Activated T-cell treated with anti-CD3 and anti-CD28 coated beads, Interleukin-2, amount 50 U/mL, for 24 hours (primary cell): ENCODE measurements around the gene PSMC4.

Experiments used
- DNase-seq: peaks from one replicate; pipeline ENCODE4 v3.0.0-alpha.2; 2020
- H3K27ac Mint-ChIP-seq: 2 replicates; pipeline ENCODE4 v1.8.0; 2020; ENCODE audit warnings: mild to moderate bottlenecking, mixed read lengths
- H3K27me3 Mint-ChIP-seq: 2 replicates; pipeline ENCODE4 v1.8.0; 2020; ENCODE audit warnings: mixed read lengths
- H3K36me3 Mint-ChIP-seq: 2 replicates; pipeline ENCODE4 v1.8.0; 2020; ENCODE audit warnings: low read depth, mixed read lengths
- H3K4me1 Mint-ChIP-seq: 2 replicates; pipeline ENCODE4 v1.8.0; 2020; ENCODE audit warnings: low read depth, mixed read lengths
- H3K4me3 Mint-ChIP-seq: 2 replicates; pipeline ENCODE4 v1.8.0; 2020; ENCODE audit warnings: mild to moderate bottlenecking, moderate library complexity, mixed read lengths
- H3K9me3 Mint-ChIP-seq: 2 replicates; pipeline ENCODE4 v1.8.0; 2020; ENCODE audit warnings: mixed read lengths

Gene PSMC4

DNA sequence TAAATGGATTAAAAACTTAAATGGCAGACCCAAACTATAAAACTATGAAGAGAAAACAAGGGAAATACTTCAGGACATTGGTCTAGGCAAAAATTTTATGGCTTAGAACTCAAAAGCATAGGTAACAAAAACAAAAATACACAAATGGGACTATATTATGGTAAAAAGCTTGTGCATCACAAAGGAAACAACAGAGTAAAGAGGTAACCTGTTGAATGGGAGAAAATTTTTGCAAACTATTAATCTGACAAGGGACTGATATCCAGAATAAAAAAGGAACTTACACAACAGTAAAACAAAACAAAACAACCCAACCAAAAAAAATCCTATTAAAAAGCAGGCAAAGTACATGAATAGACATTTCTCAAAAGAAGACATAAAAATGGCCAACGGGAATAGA is 16.6 kb downstream of the PSMC4 start:
- no peaks in the 10 kb centered on the region for H3K27me3 Mint-ChIP-seq
- peaks cover 36% of the 10 kb centered on the region for H3K4me1 Mint-ChIP-seq
- no peak overlapping the region for H3K4me3 Mint-ChIP-seq
- H3K27ac Mint-ChIP-seq, result no peak overlapping the region
- no peak for DNase-seq
- H3K9me3 Mint-ChIP-seq, result peaks cover 31% of the 10 kb centered on the region
- peaks cover 69% of the 10 kb centered on the region for H3K36me3 Mint-ChIP-seq

DNA sequence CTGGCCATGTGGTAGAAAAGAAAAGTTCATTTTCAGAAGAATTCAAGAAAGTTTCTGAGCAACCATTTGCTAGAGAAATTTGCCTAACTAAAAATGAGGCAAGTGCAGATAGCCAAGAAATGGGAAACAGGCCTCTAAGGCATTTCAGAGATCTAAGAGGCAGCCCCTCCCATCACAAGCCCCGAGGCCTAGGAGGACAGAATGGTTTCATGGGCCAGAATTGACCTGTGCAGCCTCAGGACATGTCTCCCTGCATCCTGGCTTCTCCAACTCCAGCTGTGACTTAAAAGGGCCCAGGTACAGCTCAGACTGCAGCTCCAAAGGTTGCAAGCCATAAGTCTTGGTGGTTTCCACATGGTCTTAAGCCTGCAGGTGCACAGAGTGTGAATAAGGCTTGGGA is 22.6 kb downstream of the PSMC4 start:
- no peak for DNase-seq
- H3K4me1 Mint-ChIP-seq, result peaks cover 74% of the 10 kb centered on the region
- peaks cover 20% of the 10 kb centered on the region for H3K9me3 Mint-ChIP-seq
- H3K27ac Mint-ChIP-seq, result no peak overlapping the region
- H3K4me3 Mint-ChIP-seq, result no peak overlapping the region
- H3K36me3 Mint-ChIP-seq, result peaks cover 64% of the 10 kb centered on the region
- H3K27me3 Mint-ChIP-seq, result no peaks in the 10 kb centered on the region

DNA sequence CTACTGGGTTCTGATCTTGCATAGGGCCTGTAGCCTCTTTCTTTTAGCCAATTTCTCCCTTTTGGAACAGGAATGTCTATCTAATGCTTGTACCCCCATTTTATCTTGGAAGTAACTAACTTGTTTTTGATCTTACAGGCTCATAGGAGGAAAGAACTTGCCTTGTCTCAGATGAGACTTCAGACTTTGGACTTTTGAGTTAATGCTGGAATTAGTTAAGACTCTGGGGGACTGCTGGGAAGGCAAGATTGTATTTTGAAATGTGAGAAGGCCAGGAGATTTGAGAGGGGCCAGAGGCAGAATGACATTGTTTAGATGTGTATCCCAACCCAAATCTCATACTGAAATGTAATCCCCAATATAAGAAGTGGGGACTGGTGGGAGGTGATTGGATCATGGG is 23.4 kb downstream of the PSMC4 start:
- H3K4me3 Mint-ChIP-seq, result peak overlapping the region; percentile 96
- peaks cover 71% of the 10 kb centered on the region for H3K4me1 Mint-ChIP-seq
- H3K9me3 Mint-ChIP-seq, result peaks cover 20% of the 10 kb centered on the region
- H3K27ac Mint-ChIP-seq, result no peak overlapping the region
- H3K36me3 Mint-ChIP-seq, result peaks cover 64% of the 10 kb centered on the region
- no peaks in the 10 kb centered on the region for H3K27me3 Mint-ChIP-seq
- no peak for DNase-seq

DNA sequence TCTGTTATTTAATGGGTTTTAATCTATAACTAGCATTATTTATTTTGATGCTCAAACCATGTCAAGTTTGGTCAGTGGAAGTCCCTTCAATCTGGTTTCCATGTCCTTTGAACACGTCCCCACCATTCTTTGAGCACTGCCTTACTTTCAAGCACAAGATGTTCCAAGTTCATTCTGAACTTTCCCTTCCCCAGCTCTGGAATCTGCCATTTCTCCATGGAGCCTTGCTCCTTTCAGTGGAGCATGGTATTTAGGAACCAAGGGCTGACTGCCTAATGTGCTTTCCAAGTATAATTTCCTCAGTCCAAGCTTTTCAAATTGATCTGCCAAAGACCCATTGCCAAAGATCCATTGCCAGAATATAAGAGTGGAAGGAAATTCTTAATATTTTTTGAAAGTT is 24.8 kb downstream of the PSMC4 start:
- peaks cover 20% of the 10 kb centered on the region for H3K9me3 Mint-ChIP-seq
- no peak for DNase-seq
- H3K4me3 Mint-ChIP-seq, result peak overlapping the region; percentile 96
- peaks cover 62% of the 10 kb centered on the region for H3K4me1 Mint-ChIP-seq
- peak overlapping the region; percentile 47 for H3K27ac Mint-ChIP-seq
- H3K36me3 Mint-ChIP-seq, result peaks cover 65% of the 10 kb centered on the region
- no peaks in the 10 kb centered on the region for H3K27me3 Mint-ChIP-seq

DNA sequence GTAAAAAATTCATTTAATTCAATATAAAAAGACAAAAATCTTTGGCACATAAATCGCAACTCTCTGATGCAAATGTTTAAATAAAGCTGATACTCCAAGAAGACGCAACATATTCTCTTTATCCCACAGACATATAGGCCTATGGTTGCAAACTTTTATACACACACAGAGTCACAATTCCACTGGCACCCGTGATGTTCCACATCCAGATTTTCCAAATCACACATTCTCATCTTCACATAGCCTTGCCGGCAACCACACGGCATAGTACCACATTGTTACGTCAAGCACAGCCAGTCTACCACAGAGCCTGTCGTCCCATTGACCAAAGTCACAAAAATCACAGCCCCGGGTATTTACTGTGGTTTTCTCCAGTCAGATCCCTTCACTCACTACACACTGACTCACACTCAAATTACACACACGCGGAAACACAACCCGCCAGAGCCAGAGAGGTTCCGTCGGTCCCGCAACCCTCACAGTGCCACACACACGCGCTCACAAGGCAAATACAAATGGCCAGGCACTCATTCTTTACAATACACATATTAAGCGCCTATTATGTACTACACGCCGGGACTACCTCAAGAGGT is 25.3 kb downstream of the PSMC4 start:
- peak overlapping the region; percentile 98 for H3K27ac Mint-ChIP-seq
- peak overlapping the region; percentile 96 for H3K4me3 Mint-ChIP-seq
- H3K36me3 Mint-ChIP-seq, result peaks cover 63% of the 10 kb centered on the region
- DNase-seq, result no peak
- no peaks in the 10 kb centered on the region for H3K27me3 Mint-ChIP-seq
- H3K4me1 Mint-ChIP-seq, result peaks cover 57% of the 10 kb centered on the region
- peaks cover 20% of the 10 kb centered on the region for H3K9me3 Mint-ChIP-seq

DNA sequence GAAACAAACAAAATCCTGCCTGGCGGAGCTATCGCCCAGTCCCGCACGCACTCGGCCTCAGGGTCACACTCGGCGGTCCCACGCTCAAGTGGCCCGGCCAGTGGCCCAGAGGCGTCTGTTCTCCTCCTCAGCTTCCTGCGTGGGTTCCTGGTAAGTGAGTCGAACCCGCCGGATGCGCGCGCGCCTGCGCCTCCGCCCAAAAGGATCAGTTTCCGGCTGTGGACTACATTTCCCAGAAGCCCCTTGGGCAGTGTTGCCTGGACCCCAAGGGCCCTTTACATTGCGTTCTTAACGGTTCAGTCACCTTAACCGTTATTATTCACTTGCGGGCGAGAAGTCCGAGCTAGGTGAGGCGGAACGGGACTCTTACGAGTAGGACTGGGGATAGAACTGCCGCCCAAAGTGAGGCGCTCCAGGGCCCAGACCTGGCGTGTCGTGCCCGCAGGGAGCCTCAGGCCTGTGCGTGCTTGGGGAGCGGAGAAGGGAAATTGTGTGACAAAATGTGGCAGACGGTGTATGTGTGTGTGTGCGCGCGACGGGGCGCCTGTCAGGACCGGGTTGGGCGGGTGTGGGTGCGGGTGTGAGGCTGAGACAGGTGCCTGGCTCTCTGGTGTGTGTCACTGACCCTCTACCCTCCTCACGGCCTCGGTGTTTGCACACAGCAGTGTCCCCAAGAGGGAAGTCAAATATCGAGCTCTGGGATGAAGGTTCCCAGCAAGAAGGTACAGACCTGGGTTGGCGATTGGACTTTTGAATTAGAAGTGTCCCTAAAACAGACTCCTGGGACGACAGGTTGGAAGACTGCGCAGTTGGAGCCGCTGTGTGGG is 26.1 kb downstream of the PSMC4 start, which contains the start of gene ZNF546:
Gene ZNF546 (plus strand): TSS at position 250 of the 827 bp plus-strand sequence. CDS start 1,267 bp downstream, outside the sequence.
- Mint-ChIP-seq H3K36me3 (peaks cover 62% of the 10 kb centered on the region), H3K4me3 (peak within 1 kb of the TSS; percentile 96), H3K27me3 (no peaks in the 10 kb centered on the region), H3K9me3 (peaks cover 20% of the 10 kb centered on the region), H3K27ac (peak within 1 kb of the TSS; percentile 98), H3K4me1 (peaks cover 52% of the 10 kb centered on the region)
- DNase-seq, result peak; percentile 92

DNA sequence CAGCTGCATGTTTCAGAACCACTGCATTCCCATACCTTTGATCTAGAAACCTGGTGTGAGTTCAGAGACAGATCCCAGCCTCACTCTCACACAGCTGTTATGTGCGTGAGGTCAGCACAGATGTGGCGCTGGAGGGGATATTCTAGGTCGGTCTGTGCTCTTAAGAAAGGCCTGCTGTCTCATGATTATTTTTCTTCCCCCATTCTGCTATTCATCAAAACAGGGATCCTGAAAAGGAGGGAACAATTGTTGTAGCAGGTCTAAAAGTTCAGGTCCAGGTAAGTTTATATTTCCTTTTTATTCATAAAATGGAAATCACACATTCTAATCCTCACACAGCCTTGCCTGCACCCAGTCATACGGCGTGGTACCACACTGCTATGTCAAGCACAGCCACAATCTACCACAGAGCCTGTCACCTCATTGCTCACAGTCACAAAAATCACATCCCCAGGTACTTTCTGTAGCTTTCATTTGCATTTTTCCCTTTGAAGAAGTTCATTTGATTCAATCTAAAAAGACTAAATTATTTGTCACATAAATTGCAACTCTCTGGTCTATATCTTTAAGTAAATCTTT is 26.8 kb downstream of the PSMC4 start:
- H3K27ac Mint-ChIP-seq, result peak overlapping the region; percentile 98
- H3K36me3 Mint-ChIP-seq, result peaks cover 59% of the 10 kb centered on the region
- no peak for DNase-seq
- H3K9me3 Mint-ChIP-seq, result peaks cover 20% of the 10 kb centered on the region
- no peaks in the 10 kb centered on the region for H3K27me3 Mint-ChIP-seq
- H3K4me3 Mint-ChIP-seq, result peak overlapping the region; percentile 96
- H3K4me1 Mint-ChIP-seq, result peaks cover 45% of the 10 kb centered on the region

DNA sequence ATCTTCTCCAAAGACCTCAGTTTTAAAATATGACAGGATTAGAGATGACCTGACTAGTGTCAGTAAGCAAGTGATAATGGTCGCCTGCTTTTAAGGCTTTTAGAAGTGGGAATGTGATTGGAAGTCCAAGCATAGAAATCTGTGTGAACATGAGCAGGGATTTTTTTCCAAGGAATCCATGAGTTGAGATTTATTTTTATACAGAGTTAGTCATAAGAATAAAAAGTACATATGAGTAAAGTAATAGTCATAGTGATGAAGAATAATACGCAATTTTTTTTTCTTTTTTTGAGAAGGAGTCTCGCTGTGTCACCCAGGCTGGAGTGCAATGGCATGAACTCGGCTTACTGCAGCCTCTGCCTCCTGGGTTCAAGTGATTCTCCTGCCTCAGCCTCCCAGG is 27.5 kb downstream of the PSMC4 start:
- H3K27ac Mint-ChIP-seq, result peak overlapping the region; percentile 98
- peaks cover 38% of the 10 kb centered on the region for H3K4me1 Mint-ChIP-seq
- H3K9me3 Mint-ChIP-seq, result peaks cover 12% of the 10 kb centered on the region
- peak overlapping the region; percentile 96 for H3K4me3 Mint-ChIP-seq
- no peak for DNase-seq
- no peaks in the 10 kb centered on the region for H3K27me3 Mint-ChIP-seq
- peaks cover 51% of the 10 kb centered on the region for H3K36me3 Mint-ChIP-seq

DNA sequence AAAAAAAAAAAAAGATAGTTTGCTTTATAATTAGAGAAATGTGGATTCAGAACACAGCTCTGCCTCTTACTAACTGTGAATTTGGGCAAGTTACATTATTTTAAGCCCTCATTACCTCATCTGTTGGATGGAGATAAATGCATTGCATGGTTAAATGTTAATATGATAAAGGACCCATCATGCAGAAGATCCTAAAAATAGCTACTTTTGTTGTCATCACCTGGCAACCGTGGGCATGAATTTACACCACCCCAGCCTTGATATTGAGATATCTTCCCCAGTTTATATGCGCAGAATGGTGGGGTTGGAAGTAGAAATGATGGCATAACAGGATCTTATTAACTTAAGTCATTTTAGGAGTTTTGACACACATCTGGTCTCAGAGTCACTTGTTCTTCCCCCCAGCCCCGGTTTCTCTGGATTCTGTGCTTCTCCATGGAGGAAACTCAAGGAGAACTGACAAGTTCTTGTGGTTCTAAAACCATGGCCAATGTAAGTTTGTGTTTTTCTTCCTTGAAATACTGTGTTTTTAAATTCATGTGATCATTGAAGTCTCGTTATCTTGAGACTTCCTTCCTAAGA is 34.8 kb downstream of the PSMC4 start:
- Mint-ChIP-seq H3K27ac (no peak overlapping the region), H3K4me3 (no peak overlapping the region), H3K27me3 (no peaks in the 10 kb centered on the region), H3K9me3 (peaks cover 13% of the 10 kb centered on the region), H3K36me3 (peaks cover 53% of the 10 kb centered on the region), H3K4me1 (peaks cover 5% of the 10 kb centered on the region)
- no peak for DNase-seq

DNA sequence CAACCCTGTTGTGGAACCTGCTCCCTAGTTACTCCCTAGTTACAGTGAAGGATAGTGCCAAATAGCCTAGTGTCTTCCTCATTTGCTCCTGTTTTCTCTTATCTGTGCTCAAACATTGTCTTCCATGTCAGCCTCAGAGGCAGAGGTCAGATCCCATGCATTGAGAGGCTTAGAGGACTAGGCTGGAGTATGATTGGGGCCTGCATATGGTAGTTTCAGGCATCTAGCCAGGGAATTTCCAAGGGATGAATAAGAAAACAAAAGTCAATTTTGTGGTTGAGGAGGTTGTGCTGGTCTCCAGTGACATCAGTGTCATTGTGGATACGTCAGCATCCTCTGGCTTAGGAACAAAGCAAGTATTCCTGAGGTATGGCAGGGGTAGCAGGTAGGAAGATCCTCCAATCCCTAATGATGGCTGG is 35.3 kb downstream of the PSMC4 start:
- H3K9me3 Mint-ChIP-seq, result peaks cover 13% of the 10 kb centered on the region
- no peaks in the 10 kb centered on the region for H3K27me3 Mint-ChIP-seq
- peaks cover 58% of the 10 kb centered on the region for H3K36me3 Mint-ChIP-seq
- no peak overlapping the region for H3K4me3 Mint-ChIP-seq
- no peak overlapping the region for H3K27ac Mint-ChIP-seq
- peaks cover 5% of the 10 kb centered on the region for H3K4me1 Mint-ChIP-seq
- DNase-seq, result no peak

DNA sequence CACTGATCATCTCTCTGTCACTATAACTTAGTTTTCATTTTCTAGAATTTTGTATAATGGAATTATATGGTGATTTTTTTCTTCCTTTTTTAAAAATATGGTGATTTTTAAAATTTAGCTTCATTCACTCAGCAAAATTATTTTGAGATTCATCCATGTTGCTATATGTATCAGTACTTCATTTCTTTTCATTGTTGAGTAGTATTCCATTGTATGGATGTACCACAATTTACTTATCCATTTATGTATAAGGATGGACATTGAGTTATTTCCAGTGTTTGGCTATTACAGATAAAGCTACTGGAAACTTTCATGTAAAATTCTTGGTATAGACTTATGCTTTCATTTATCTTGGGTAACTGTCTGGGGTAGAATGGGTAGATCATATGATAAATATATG is 38.7 kb downstream of the PSMC4 start:
- Mint-ChIP-seq H3K27ac (no peak overlapping the region), H3K4me3 (no peak overlapping the region), H3K36me3 (peaks cover 92% of the 10 kb centered on the region), H3K4me1 (peaks cover 5% of the 10 kb centered on the region), H3K27me3 (no peaks in the 10 kb centered on the region), H3K9me3 (peaks cover 38% of the 10 kb centered on the region)
- DNase-seq, result no peak

DNA sequence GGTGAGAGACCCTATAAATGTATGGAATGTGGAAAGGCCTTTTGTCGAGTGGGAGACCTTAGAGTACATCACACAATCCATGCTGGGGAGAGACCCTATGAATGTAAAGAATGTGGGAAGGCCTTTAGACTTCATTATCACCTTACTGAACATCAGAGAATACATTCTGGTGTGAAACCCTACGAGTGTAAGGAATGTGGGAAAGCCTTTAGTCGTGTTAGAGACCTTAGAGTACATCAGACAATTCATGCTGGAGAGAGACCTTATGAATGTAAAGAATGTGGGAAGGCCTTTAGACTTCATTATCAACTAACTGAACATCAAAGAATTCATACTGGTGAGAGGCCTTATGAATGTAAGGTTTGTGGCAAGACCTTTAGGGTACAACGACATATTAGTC is 43.0 kb downstream of the PSMC4 start:
- Mint-ChIP-seq H3K4me1 (no peaks in the 10 kb centered on the region), H3K36me3 (peaks cover 75% of the 10 kb centered on the region), H3K27ac (no peak overlapping the region), H3K4me3 (no peak overlapping the region), H3K9me3 (peaks cover 56% of the 10 kb centered on the region), H3K27me3 (no peaks in the 10 kb centered on the region)
- no peak for DNase-seq

DNA sequence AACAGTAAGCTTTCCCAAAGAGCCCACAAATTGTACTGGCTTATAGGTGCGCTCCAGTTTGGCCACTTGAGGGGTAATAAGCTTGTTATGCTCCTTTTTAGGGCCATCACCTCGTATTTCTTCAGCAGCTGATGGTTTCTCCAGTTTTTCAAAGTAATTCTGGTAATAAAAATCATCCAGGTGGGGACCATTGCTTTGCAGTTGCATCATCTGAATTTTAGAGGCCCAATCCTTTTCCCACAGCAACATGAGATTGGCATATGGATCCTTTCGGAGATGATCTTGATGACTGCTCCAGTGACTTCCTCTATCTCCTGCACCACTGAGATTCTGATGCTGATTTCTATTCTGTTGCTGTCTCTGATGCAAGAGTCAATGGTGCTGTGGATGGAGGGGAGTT is 53.0 kb downstream of the PSMC4 start:
- H3K9me3 Mint-ChIP-seq, result peaks cover 69% of the 10 kb centered on the region
- no peak overlapping the region for H3K27ac Mint-ChIP-seq
- DNase-seq, result no peak
- no peaks in the 10 kb centered on the region for H3K4me1 Mint-ChIP-seq
- no peak overlapping the region for H3K4me3 Mint-ChIP-seq
- peaks cover 26% of the 10 kb centered on the region for H3K36me3 Mint-ChIP-seq
- no peaks in the 10 kb centered on the region for H3K27me3 Mint-ChIP-seq

DNA sequence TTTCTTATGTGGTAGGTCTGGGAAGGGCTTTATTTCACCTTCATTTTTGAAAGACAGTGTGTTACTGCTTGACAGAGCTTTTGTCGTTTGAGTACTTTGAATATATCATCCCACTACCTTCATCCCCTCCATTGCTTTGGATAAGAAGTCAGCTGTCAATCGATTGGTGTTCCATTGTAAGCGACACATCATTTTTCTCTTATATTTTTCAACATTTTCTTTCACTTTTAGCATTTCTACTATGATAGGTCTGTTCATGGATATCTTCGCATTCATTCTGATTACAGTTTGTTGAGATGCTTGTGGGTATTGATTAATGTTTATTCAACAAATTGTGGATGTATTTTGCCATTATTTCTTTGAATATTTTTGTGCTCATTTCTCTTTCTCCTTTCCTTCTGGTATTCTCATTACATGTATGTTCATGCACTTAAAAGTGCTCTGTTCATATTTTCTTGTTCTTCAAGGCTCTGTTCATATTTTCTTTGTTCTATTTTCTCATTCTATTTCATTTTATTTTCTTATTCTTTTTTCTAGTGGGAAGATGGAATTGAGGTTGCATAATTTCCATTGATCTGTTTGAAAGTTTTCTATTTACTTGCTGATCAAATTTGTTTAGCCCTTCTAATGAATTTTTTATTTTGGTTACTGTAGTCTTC is 55.1 kb downstream of the PSMC4 start:
- Mint-ChIP-seq H3K4me1 (no peaks in the 10 kb centered on the region), H3K27me3 (no peaks in the 10 kb centered on the region), H3K27ac (no peak overlapping the region), H3K9me3 (peaks cover 65% of the 10 kb centered on the region), H3K4me3 (no peak overlapping the region), H3K36me3 (peaks cover 38% of the 10 kb centered on the region)
- DNase-seq, result no peak
